ENCODE data around the gene GSTM5. TPM values are rescaled to one million over a fixed set of nuclear protein-coding genes. Genes with fewer than 3 reads are reported as not detected.
"Not testable (repeated sequence)": the region's sequence is repeated elsewhere in the genome, so short reads cannot be mapped to it uniquely, and the experiment has no call there.

GSTM5 gene
- total RNA-seq, 1 experiment from 2014 or later = 0.11 TPM

GRCh38 chr1:109705411-109705810 is 6.6 kb upstream of the GSTM5 start (continued):
- TF ChIP-seq GRHL2 (CRISPR knock-in tag; IDR thresholded peaks at IDR 0.05; ENCODE audit: insufficient replicate concordance, severe bottlenecking) (no peak), KAT7 (CRISPR knock-in tag; IDR thresholded peaks at IDR 0.05; ENCODE audit: borderline replicate concordance) (no peak), MYBL2 (CRISPR knock-in tag; IDR thresholded peaks at IDR 0.05) (no peak), ZNF423 (CRISPR knock-in tag; IDR thresholded peaks at IDR 0.05) (no peak), CTCF (IDR thresholded peaks at IDR 0.05) (no peak), CREB1 (CRISPR knock-in tag; IDR thresholded peaks at IDR 0.05) (no peak), ARID4B (CRISPR knock-in tag; IDR thresholded peaks at IDR 0.05; ENCODE audit: borderline replicate concordance) (no peak), RELA (CRISPR knock-in tag; IDR thresholded peaks at IDR 0.05; ENCODE audit: borderline replicate concordance) (no peak), JAZF1 (CRISPR knock-in tag; IDR thresholded peaks at IDR 0.05) (no peak), MAX (CRISPR knock-in tag; IDR thresholded peaks at IDR 0.05) (no peak), SMAD4 (CRISPR knock-in tag; IDR thresholded peaks at IDR 0.05) (no peak)
- TF ChIP-seq, protein P1, sequence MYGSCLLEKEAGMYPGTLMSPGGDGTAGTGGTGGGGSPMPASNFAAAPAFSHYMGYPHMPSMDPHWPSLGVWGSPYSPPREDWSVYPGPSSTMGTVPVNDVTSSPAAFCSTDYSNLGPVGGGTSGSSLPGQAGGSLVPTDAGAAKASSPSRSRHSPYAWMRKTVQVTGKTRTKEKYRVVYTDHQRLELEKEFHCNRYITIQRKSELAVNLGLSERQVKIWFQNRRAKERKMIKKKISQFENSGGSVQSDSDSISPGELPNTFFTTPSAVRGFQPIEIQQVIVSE (CRISPR knock-in tag; IDR thresholded peaks at IDR 0.05; ENCODE audit: borderline replicate concordance) = no peak
- TF ChIP-seq, protein P2, sequence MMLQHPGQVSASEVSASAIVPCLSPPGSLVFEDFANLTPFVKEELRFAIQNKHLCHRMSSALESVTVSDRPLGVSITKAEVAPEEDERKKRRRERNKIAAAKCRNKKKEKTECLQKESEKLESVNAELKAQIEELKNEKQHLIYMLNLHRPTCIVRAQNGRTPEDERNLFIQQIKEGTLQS (CRISPR knock-in tag; conservative IDR thresholded peaks at IDR 0.05) = no peak
- TF ChIP-seq, protein P3, sequence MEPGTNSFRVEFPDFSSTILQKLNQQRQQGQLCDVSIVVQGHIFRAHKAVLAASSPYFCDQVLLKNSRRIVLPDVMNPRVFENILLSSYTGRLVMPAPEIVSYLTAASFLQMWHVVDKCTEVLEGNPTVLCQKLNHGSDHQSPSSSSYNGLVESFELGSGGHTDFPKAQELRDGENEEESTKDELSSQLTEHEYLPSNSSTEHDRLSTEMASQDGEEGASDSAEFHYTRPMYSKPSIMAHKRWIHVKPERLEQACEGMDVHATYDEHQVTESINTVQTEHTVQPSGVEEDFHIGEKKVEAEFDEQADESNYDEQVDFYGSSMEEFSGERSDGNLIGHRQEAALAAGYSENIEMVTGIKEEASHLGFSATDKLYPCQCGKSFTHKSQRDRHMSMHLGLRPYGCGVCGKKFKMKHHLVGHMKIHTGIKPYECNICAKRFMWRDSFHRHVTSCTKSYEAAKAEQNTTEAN (CRISPR knock-in tag; IDR thresholded peaks at IDR 0.05) = no peak

DNA sequence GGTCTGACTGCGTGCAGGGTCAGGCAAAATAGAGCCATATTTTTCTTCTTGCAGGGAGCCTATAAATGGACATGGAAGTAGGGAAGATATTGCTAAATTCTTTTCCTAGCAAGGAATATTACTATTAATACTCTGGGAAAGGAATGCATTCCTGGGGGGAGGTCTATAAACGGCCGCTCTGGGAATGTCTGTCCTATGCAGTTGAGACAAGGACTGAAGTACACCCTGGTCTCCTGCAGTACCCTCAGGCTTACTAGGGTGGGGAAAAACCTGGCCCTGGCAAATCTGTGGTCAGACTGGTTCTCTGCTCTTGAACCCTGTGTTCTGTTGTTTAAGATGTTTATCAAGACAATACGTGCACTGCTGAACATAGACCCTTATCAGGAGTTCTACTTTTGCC is 3.1 kb upstream of the GSTM5 start:
- POLR2A ChIA-PET, ATAC-seq, CTCF ChIA-PET: not testable (repeated sequence)

DNA sequence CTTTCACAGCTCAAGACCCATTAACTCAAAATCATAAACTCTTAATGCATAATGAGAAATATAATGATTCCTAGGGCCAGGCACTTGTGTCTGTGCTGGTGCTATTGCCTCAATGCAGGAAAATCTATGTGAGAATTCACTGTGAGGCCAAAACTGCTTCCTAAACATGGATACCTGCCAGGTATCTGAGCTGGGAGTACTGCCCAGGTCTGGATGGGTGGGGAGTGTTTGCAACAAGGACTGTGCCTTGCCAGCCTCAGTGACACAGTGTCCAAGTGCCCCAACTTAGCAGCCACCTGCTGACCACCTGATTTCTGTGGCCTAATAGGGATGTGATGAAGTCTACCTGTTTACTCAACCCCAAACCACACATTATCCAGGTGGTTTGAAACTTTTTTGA is 2.2 kb upstream of the GSTM5 start:
- POLR2A ChIA-PET; ATAC-seq; DNase-seq (ENCODE audit: low spot score); H3K4me3 Mint-ChIP-seq; H3K4me1 Mint-ChIP-seq; H3K27me3 Mint-ChIP-seq (ENCODE audit: low read depth); H3K27ac Mint-ChIP-seq; CTCF ChIA-PET: not testable (repeated sequence)
- Mint-ChIP-seq H3K9me3 (peaks cover 30% of the 10 kb centered on the region), H3K36me3 (peaks cover 15% of the 10 kb centered on the region)

More for the DNA sequence above, 3.1 kb upstream of the GSTM5 start:
- Mint-ChIP-seq H3K9me3 (peaks cover 39% of the 10 kb centered on the region), H3K36me3 (peaks cover 20% of the 10 kb centered on the region)
- H3K4me3 Mint-ChIP-seq; H3K27me3 Mint-ChIP-seq (ENCODE audit: low read depth); H3K27ac Mint-ChIP-seq; DNase-seq (ENCODE audit: low spot score); H3K4me1 Mint-ChIP-seq: not testable (repeated sequence)

All from WTC11 (cell line).